Measurements from ENCODE around the gene DNTTIP2.

Gene DNTTIP2

GRCh38 chr1:93824834-93825233 lies 54.2 kb downstream of the DNTTIP2 start:
- no peak overlapping the region for H3K27ac ChIP-seq
- TF ChIP-seq CTCF (conservative IDR thresholded peaks at IDR 0.05) = no peak

GRCh38 chr1:93822730-93823425 lies 56.1 kb downstream of the DNTTIP2 start:
- no peak overlapping the region for H3K27ac ChIP-seq
- TF ChIP-seq CTCF (conservative IDR thresholded peaks at IDR 0.05) = no peak

- no peak overlapping the region for H3K27ac ChIP-seq
- no peak for TF ChIP-seq CTCF (conservative IDR thresholded peaks at IDR 0.05)
Observed at GRCh38 chr1:93821423-93822144, 57.4 kb downstream of the DNTTIP2 start.

- no peak overlapping the region for H3K27ac ChIP-seq
- no peak for TF ChIP-seq CTCF (conservative IDR thresholded peaks at IDR 0.05)
Observed at GRCh38 chr1:93820554-93821422, 58.2 kb downstream of the DNTTIP2 start.

- no peak for TF ChIP-seq CTCF (conservative IDR thresholded peaks at IDR 0.05)
- no peak overlapping the region for H3K27ac ChIP-seq
Observed at GRCh38 chr1:93818570-93818959, 60.4 kb downstream of the DNTTIP2 start.

GRCh38 chr1:93817819-93818569 lies 61.0 kb downstream of the DNTTIP2 start:
- TF ChIP-seq CTCF (conservative IDR thresholded peaks at IDR 0.05) = no peak
- H3K27ac ChIP-seq = no peak overlapping the region

Measured in VCaP (cell line).